Measurements from ENCODE around the gene HSPB6. TPM values are rescaled to one million over a fixed set of nuclear protein-coding genes. Genes with fewer than 3 reads are reported as not detected.

HSPB6 gene
- total and polyA plus RNA-seq, 4 donors, result 2.7 to 17.7 (median 5.6) TPM

GRCh38 chr19:35731353-35731752, 25.5 kb downstream of the HSPB6 start:
- Histone ChIP-seq H3K9ac (ENCODE audit: low read depth in 1 of 2, low read length in 2 of 2) (no peak overlapping the region), H3K27me3 (ENCODE audit: control insufficient read depth in 4 of 4, insufficient read depth in 4 of 4, low read length in 3 of 4) (no peaks in the 10 kb centered on the region), H3K4me1 (ENCODE audit: control insufficient read depth in 4 of 4, insufficient read depth in 4 of 4, low read length in 3 of 4) (no peaks in the 10 kb centered on the region), H3K9me3 (ENCODE audit: control insufficient read depth in 4 of 4, low read length in 3 of 4) (no peaks in the 10 kb centered on the region), H3K4me3 (ENCODE audit: low read depth in 1 of 3, low read length in 3 of 3) (no peak overlapping the region), H3K36me3 (ENCODE audit: control insufficient read depth in 4 of 4, insufficient read depth in 3 of 4, low read depth in 1 of 4, low read length in 3 of 4) (peaks cover 43 to 90% (median 56%) of the 10 kb centered on the region in 4 donors), H3K27ac (ENCODE audit: low read depth in 1 of 2, low read length in 2 of 2) (no peak overlapping the region)
- no peak for TF ChIP-seq EGR1 (IDR thresholded peaks at IDR 0.05; ENCODE audit: low read depth in 2 of 2)
- TF ChIP-seq JUND (IDR thresholded peaks at IDR 0.05), result no peak
- TF ChIP-seq MAX (IDR thresholded peaks at IDR 0.05), result no peak
- no peak for TF ChIP-seq GABPA (IDR thresholded peaks at IDR 0.05 in 1 of 2, conservative IDR thresholded peaks at IDR 0.05 in 1 of 2)
- TF ChIP-seq CTCF (IDR thresholded peaks at IDR 0.05; ENCODE audit: low read depth, low read length, missing input control), result no peak
- TF ChIP-seq FOXA1 (IDR thresholded peaks at IDR 0.05), result no peak
- TF ChIP-seq RXRA (IDR thresholded peaks at IDR 0.05), result no peak
- no peak for TF ChIP-seq HNF4G (IDR thresholded peaks at IDR 0.05)
- TF ChIP-seq HNF4A (conservative IDR thresholded peaks at IDR 0.05), result no peak
- no peak for TF ChIP-seq NR2F2 (IDR thresholded peaks at IDR 0.05)
- TF ChIP-seq REST (IDR thresholded peaks at IDR 0.05), result no peak
- TF ChIP-seq RAD21 (IDR thresholded peaks at IDR 0.05), result no peak
- TF ChIP-seq FOXA2 (IDR thresholded peaks at IDR 0.05), result no peak
- TF ChIP-seq ZBTB33 (IDR thresholded peaks at IDR 0.05), result no peak
- TF ChIP-seq ATF3 (IDR thresholded peaks at IDR 0.05), result no peak
- TF ChIP-seq SP1 (IDR thresholded peaks at IDR 0.05), result no peak
- no peak for DNase-seq (ENCODE audit: low spot score)
- WGBS, result 88% methylated on average over 9 of the region's 9 CpGs

GRCh38 chr19:35730326-35730725, 26.5 kb downstream of the HSPB6 start:
- Histone ChIP-seq H3K27ac (ENCODE audit: low read depth in 1 of 2, low read length in 2 of 2) (no peak overlapping the region), H3K9ac (ENCODE audit: low read depth in 1 of 2, low read length in 2 of 2) (no peak overlapping the region), H3K36me3 (ENCODE audit: control insufficient read depth in 4 of 4, insufficient read depth in 3 of 4, low read depth in 1 of 4, low read length in 3 of 4) (peaks cover 52 to 94% (median 66%) of the 10 kb centered on the region in 4 donors), H3K4me3 (ENCODE audit: low read depth in 1 of 3, low read length in 3 of 3) (no peak overlapping the region), H3K27me3 (ENCODE audit: control insufficient read depth in 4 of 4, insufficient read depth in 4 of 4, low read length in 3 of 4) (no peaks in the 10 kb centered on the region), H3K4me1 (ENCODE audit: control insufficient read depth in 4 of 4, insufficient read depth in 4 of 4, low read length in 3 of 4) (no peaks in the 10 kb centered on the region), H3K9me3 (ENCODE audit: control insufficient read depth in 4 of 4, low read length in 3 of 4) (no peaks in the 10 kb centered on the region)
- TF ChIP-seq RAD21 (IDR thresholded peaks at IDR 0.05) (no peak), MAX (IDR thresholded peaks at IDR 0.05) (no peak), REST (IDR thresholded peaks at IDR 0.05) (no peak), HNF4A (conservative IDR thresholded peaks at IDR 0.05) (no peak), FOXA1 (IDR thresholded peaks at IDR 0.05) (no peak), ATF3 (IDR thresholded peaks at IDR 0.05) (no peak), JUND (IDR thresholded peaks at IDR 0.05) (no peak), GABPA (IDR thresholded peaks at IDR 0.05 in 1 of 2, conservative IDR thresholded peaks at IDR 0.05 in 1 of 2) (no peak), FOXA2 (IDR thresholded peaks at IDR 0.05) (no peak), HNF4G (IDR thresholded peaks at IDR 0.05) (no peak), EGR1 (IDR thresholded peaks at IDR 0.05; ENCODE audit: low read depth in 2 of 2) (no peak)
- no peak for DNase-seq (ENCODE audit: low spot score)
- WGBS, result 96% methylated on average over 18 of the region's 18 CpGs
